GM19463 (cell line): ENCODE data around the gene ST8SIA5.

ENCODE experiments used
- ATAC-seq: cut with Tn5 transposase; IDR thresholded peaks from one replicate; pipeline ENCODE4 v1.9.1; 2021; ENCODE audit warnings: mild to moderate bottlenecking, moderate library complexity; ENCODE audit not compliant: unreplicated experiment

The ST8SIA5 gene

GRCh38 chr18:46748466-46748865, 8.4 kb downstream of the ST8SIA5 start:
- ATAC-seq = no peak

GRCh38 chr18:46740046-46740445, 16.8 kb downstream of the ST8SIA5 start:
- ATAC-seq = no peak

- no peak for ATAC-seq
Observed at GRCh38 chr18:46738491-46738890, 18.4 kb downstream of the ST8SIA5 start.

GRCh38 chr18:46736736-46737135, 20.1 kb downstream of the ST8SIA5 start:
- ATAC-seq = no peak

- ATAC-seq = no peak
Observed at GRCh38 chr18:46736135-46736534, 20.7 kb downstream of the ST8SIA5 start.

GRCh38 chr18:46734981-46735380, 21.9 kb downstream of the ST8SIA5 start:
- ATAC-seq = no peak

- ATAC-seq = no peak
Observed at GRCh38 chr18:46733872-46734271, 23.0 kb downstream of the ST8SIA5 start.

- no peak for ATAC-seq
Observed at GRCh38 chr18:46732801-46733200, 24.1 kb downstream of the ST8SIA5 start.

GRCh38 chr18:46732201-46732600, 24.7 kb downstream of the ST8SIA5 start:
- no peak for ATAC-seq

- ATAC-seq = no peak
Observed at GRCh38 chr18:46731316-46731715, 25.5 kb downstream of the ST8SIA5 start.

GRCh38 chr18:46728219-46728930, 28.5 kb downstream of the ST8SIA5 start:
- no peak for ATAC-seq

GRCh38 chr18:46727177-46727576, 29.7 kb downstream of the ST8SIA5 start:
- ATAC-seq = no peak

- no peak for ATAC-seq
Observed at GRCh38 chr18:46725310-46725709, 31.5 kb downstream of the ST8SIA5 start.

GRCh38 chr18:46723856-46724415, 32.9 kb downstream of the ST8SIA5 start:
- ATAC-seq = no peak

GRCh38 chr18:46722051-46722450, 34.8 kb downstream of the ST8SIA5 start:
- no peak for ATAC-seq

GRCh38 chr18:46721331-46721730, 35.5 kb downstream of the ST8SIA5 start:
- no peak for ATAC-seq

GRCh38 chr18:46720521-46720920, 36.3 kb downstream of the ST8SIA5 start:
- ATAC-seq = no peak

- no peak for ATAC-seq
Observed at GRCh38 chr18:46720092-46720491, 36.8 kb downstream of the ST8SIA5 start.

GRCh38 chr18:46719388-46719787, 37.5 kb downstream of the ST8SIA5 start:
- ATAC-seq = no peak

GRCh38 chr18:46718501-46719341, 38.1 kb downstream of the ST8SIA5 start:
- ATAC-seq = no peak

GRCh38 chr18:46716827-46717226, 40.0 kb downstream of the ST8SIA5 start:
- ATAC-seq = no peak

GRCh38 chr18:46716336-46716735, 40.5 kb downstream of the ST8SIA5 start:
- no peak for ATAC-seq
